Measurements from ENCODE around the gene MAML3.

DNA sequence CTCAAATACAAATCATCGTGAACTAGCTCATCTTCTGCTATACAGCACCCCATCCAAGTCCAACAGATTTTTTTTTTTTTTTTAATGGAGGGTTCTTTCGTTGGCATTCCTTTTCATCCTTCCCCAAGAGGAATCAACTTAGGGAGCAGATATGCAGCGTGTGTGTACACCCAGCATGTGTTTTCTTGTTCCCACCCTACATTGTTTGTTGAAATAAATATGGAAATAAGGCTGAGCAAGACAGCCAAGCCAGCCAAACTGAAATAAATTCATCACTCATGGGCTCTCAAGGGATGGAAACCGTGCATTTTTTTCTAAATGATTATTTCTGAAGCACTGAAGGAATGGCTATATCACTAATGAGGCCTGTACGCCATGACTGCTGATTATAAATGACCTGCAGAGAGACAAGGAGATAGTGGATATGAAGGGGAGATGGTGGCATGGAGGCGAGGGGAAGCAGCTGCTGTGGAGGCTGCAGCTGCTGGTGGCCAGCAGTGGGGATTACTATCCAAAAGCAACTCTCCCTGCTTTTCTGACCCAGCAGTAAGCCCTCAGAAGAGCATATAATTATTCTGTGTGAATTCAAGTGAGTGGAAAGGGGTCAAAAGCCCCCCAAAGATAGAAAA, 314.5 kb downstream of the MAML3 start:
- TF ChIP-seq CTCF (IDR thresholded peaks at IDR 0.05) (no peak), EP300 (IDR thresholded peaks at IDR 0.05) (no peak)

Measured in suprapubic skin (tissue), 3 donors.